Fibroblast of lung (primary cell): Measurements from ENCODE around the gene PSME3. TPM values are rescaled to one million over a fixed set of nuclear protein-coding genes. Genes with fewer than 3 reads are reported as not detected.
A peak's percentile ranks its signal among the peaks of the same experiment; 100 is the strongest.

Experiments used
- DNase-seq, 2 donors: peaks; one replicate each; pipeline versions ENCODE4 v3.0.0 to v3.0.0-alpha.2; 2010; ENCODE audit warnings: low read depth in 2 of 2
- H2AFZ ChIP-seq: 2 replicates; pipeline ENCODE4 v1.5.1; 2012; ENCODE audit warnings: low read length, control low read depth, inconsistent platforms
- H3K27ac ChIP-seq: 2 replicates; pipeline ENCODE4 v1.5.1; 2011; ENCODE audit warnings: low read length, control low read depth; ENCODE audit not compliant: insufficient read depth
- H3K27me3 ChIP-seq: 2 replicates; pipeline ENCODE4 v1.5.1; 2011; ENCODE audit warnings: mild to moderate bottlenecking, low read length; ENCODE audit not compliant: control insufficient read depth, insufficient read depth
- H3K36me3 ChIP-seq: 2 replicates; pipeline ENCODE4 v1.5.1; 2011; ENCODE audit warnings: low read length; ENCODE audit not compliant: control insufficient read depth, insufficient read depth
- H3K4me1 ChIP-seq: 2 replicates; pipeline ENCODE4 v1.5.1; 2011; ENCODE audit warnings: low read length; ENCODE audit not compliant: control insufficient read depth, insufficient read depth; ENCODE audit errors: extremely low read depth
- H3K4me2 ChIP-seq: 2 replicates; pipeline ENCODE4 v1.5.1; 2011; ENCODE audit warnings: low read length, control low read depth; ENCODE audit not compliant: insufficient read depth; ENCODE audit errors: extremely low read depth
- H3K4me3 ChIP-seq, 4 experiments: fragments of 200-600 bp in 1 of 4; sonication (generic) in 1 of 4; replicated peaks in 1 of 4; 2 replicates each; pipeline ENCODE4 v1.5.1; 2011 to 2016; ENCODE audit warnings: low read length in 4 of 4, low read depth in 3 of 4, mild to moderate bottlenecking in 3 of 4, control low read depth in 2 of 4, inconsistent platforms in 1 of 4, mixed read lengths in 1 of 4; ENCODE audit not compliant: insufficient read depth in 1 of 4; ENCODE audit errors: control extremely low read depth in 1 of 4
- H3K79me2 ChIP-seq: 2 replicates; pipeline ENCODE4 v1.5.1; 2012; ENCODE audit warnings: mild to moderate bottlenecking, low read length, inconsistent platforms; ENCODE audit not compliant: control insufficient read depth, insufficient read depth
- H3K9ac ChIP-seq: 2 replicates; pipeline ENCODE4 v1.5.1; 2011; ENCODE audit warnings: mild to moderate bottlenecking, low read length, control low read depth; ENCODE audit not compliant: insufficient read depth
- H3K9me3 ChIP-seq: 2 replicates; pipeline ENCODE4 v1.5.1; 2012; ENCODE audit warnings: low read depth, low read length; ENCODE audit not compliant: control insufficient read depth, insufficient read depth
- H4K20me1 ChIP-seq: 2 replicates; pipeline ENCODE4 v1.5.1; 2011; ENCODE audit warnings: low read length; ENCODE audit not compliant: control insufficient read depth, insufficient read depth; ENCODE audit errors: extremely low read depth
- EZH2 ChIP-seq: IDR thresholded peaks from 2 replicates; pipeline ENCODE4 v1.5.1; 2012; ENCODE audit warnings: low read length, control low read depth, mild to moderate bottlenecking; ENCODE audit errors: missing control alignments
- polyA plus RNA-seq, 2 donors: library from polyadenylated mRNA; depleted of rRNA in 1 of 2; stranded (reverse) in 1 of 2; unstranded in 1 of 2; fragments of >200 nt; gene quantifications; 2 replicates each; pipeline ENCODE4 v1.2.1, GENCODE V29; 2011 to 2012; ENCODE audit warnings: missing spikeins in 1 of 2
- total RNA-seq: library from RNA; depleted of rRNA; stranded (reverse); fragments of >200 nt; gene quantifications from 2 replicates; pipeline ENCODE4 v1.2.1, GENCODE V29; 2014
- TF ChIP-seq, protein P1 (sequence below), 2 donors: IDR thresholded peaks in 1 of 2; conservative IDR thresholded peaks in 1 of 2; 1 replicate in 1 of 2; 2 replicates in 1 of 2; pipeline ENCODE4 v1.5.1; 2011 to 2012; ENCODE audit warnings: low read length in 2 of 2, control low read depth in 1 of 2, inconsistent platforms in 1 of 2, low read depth in 1 of 2, mild to moderate bottlenecking in 1 of 2

Gene PSME3
- total and polyA plus RNA-seq, 2 donors (not counting 1 experiment from before 2014, with no cell fraction given), result 50.7 to 133 TPM

DNA sequence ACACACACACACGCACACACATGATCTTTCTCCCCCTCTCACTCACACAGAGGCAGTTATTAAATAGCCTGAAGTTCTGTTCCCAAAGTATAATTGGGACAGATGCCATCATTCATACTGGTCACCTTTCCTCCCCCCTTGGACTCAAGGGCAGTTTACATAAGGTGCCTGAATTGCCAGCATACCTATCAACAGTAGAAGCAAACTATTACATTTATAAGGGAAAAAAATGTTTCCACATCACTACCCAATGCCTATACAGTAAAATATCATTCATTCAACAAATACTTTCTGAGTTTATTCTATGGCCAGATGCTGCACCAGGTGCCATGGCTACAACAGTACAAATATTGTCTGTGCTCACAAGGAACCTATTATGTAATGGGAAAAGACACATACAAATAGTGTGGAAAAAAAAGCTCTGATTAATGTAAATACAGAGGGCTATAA lies 28.3 kb upstream of the PSME3 start:
- Histone ChIP-seq H3K27ac (no peak overlapping the region), H3K27me3 (no peaks in the 10 kb centered on the region), H2AFZ (no peak overlapping the region), H4K20me1 (no peaks in the 10 kb centered on the region), H3K4me1 (peaks cover 4% of the 10 kb centered on the region), H3K79me2 (no peaks in the 10 kb centered on the region), H3K9me3 (no peaks in the 10 kb centered on the region), H3K4me2 (no peak overlapping the region), H3K36me3 (no peaks in the 10 kb centered on the region), H3K4me3 (no peak overlapping the region), H3K9ac (no peak overlapping the region)
- TF ChIP-seq, protein P1, sequence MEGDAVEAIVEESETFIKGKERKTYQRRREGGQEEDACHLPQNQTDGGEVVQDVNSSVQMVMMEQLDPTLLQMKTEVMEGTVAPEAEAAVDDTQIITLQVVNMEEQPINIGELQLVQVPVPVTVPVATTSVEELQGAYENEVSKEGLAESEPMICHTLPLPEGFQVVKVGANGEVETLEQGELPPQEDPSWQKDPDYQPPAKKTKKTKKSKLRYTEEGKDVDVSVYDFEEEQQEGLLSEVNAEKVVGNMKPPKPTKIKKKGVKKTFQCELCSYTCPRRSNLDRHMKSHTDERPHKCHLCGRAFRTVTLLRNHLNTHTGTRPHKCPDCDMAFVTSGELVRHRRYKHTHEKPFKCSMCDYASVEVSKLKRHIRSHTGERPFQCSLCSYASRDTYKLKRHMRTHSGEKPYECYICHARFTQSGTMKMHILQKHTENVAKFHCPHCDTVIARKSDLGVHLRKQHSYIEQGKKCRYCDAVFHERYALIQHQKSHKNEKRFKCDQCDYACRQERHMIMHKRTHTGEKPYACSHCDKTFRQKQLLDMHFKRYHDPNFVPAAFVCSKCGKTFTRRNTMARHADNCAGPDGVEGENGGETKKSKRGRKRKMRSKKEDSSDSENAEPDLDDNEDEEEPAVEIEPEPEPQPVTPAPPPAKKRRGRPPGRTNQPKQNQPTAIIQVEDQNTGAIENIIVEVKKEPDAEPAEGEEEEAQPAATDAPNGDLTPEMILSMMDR (conservative IDR thresholded peaks at IDR 0.05 in 1 of 2, IDR thresholded peaks at IDR 0.05 in 1 of 2; ENCODE audit: low read depth in 1 of 2, low read length in 2 of 2), result no peak
- TF ChIP-seq EZH2, result no peak
- no peak for DNase-seq

DNA sequence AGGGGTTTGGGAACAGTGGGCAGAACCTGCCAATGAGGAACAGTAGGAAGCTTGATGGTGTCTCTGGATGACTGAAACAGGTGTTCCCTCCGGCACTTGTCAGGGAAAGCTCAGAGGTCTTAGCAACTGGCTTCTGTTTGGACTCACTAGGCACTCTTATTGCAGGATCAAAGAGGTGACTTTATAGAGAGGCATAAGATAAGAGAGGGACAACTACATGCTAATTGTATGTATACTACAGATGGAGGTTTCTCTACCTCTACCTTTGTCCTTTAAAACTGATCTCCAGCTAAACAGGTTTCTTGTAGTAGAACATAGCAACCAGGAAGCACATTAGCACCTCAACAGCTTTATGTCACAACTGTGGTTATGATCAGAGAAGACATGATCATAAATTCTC lies 26.9 kb upstream of the PSME3 start:
- Histone ChIP-seq H4K20me1 (no peaks in the 10 kb centered on the region), H3K36me3 (no peaks in the 10 kb centered on the region), H3K4me2 (no peak overlapping the region), H3K9me3 (no peaks in the 10 kb centered on the region), H3K27ac (no peak overlapping the region), H3K4me3 (no peak overlapping the region), H2AFZ (no peak overlapping the region), H3K27me3 (no peaks in the 10 kb centered on the region), H3K79me2 (no peaks in the 10 kb centered on the region), H3K9ac (no peak overlapping the region), H3K4me1 (peaks cover 4% of the 10 kb centered on the region)
- TF ChIP-seq EZH2, result no peak
- TF ChIP-seq, protein P1 (conservative IDR thresholded peaks at IDR 0.05 in 1 of 2, IDR thresholded peaks at IDR 0.05 in 1 of 2; ENCODE audit: low read depth in 1 of 2, low read length in 2 of 2), result no peak
- DNase-seq, result no peak

DNA sequence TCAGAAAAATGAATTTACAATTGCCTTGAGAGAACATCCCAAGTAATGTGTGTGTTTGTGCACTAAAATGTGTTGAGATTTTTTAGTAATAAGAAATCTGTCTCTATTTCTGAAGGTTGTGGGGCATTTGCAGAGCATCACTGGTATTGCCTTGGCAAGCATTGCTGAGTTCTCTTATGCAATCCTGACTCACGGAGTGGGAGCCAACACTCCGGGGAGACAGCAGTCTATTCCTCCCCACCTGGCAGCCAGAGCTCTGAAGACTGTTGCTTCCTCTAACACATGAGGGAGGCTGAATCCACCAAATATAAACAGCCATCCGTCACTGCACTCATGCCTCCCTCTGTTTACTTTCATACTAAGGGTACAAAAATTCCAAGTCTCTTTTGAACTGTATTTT lies 23.9 kb upstream of the PSME3 start:
- H3K9ac ChIP-seq, result no peak overlapping the region
- no peaks in the 10 kb centered on the region for H4K20me1 ChIP-seq
- H3K9me3 ChIP-seq, result no peaks in the 10 kb centered on the region
- H3K4me2 ChIP-seq, result no peak overlapping the region
- no peaks in the 10 kb centered on the region for H3K27me3 ChIP-seq
- H3K27ac ChIP-seq, result no peak overlapping the region
- no peak overlapping the region for H2AFZ ChIP-seq
- TF ChIP-seq, protein P1 (conservative IDR thresholded peaks at IDR 0.05 in 1 of 2, IDR thresholded peaks at IDR 0.05 in 1 of 2; ENCODE audit: low read depth in 1 of 2, low read length in 2 of 2), result no peak
- no peak for TF ChIP-seq EZH2
- H3K4me3 ChIP-seq, result no peak overlapping the region
- H3K79me2 ChIP-seq, result no peaks in the 10 kb centered on the region
- DNase-seq, result peak; percentile 77 to 85
- peaks cover 4% of the 10 kb centered on the region for H3K4me1 ChIP-seq
- H3K36me3 ChIP-seq, result peaks cover 2% of the 10 kb centered on the region
